GM19455 (cell line): ENCODE data around the gene TMEM201.

ENCODE experiments used
- ATAC-seq: cut with Tn5 transposase; IDR thresholded peaks from one replicate; pipeline ENCODE4 v1.9.1; 2021; ENCODE audit not compliant: unreplicated experiment

TMEM201 gene

GRCh38 chr1:9599741-9600140 lies 11.0 kb downstream of the TMEM201 start:
- ATAC-seq, result no peak

GRCh38 chr1:9600861-9601834 lies 12.4 kb downstream of the TMEM201 start:
- ATAC-seq, result no peak

- ATAC-seq, result no peak
Observed at GRCh38 chr1:9601942-9602793, 13.5 kb downstream of the TMEM201 start.

GRCh38 chr1:9602794-9603167 lies 14.1 kb downstream of the TMEM201 start:
- ATAC-seq, result no peak

- ATAC-seq, result no peak
Observed at GRCh38 chr1:9603307-9603706, 14.6 kb downstream of the TMEM201 start.

GRCh38 chr1:9603766-9604753 lies 15.3 kb downstream of the TMEM201 start:
- ATAC-seq, result no peak

- ATAC-seq, result no peak
Observed at GRCh38 chr1:9604836-9605235, 16.1 kb downstream of the TMEM201 start.

- ATAC-seq, result no peak
Observed at GRCh38 chr1:9605946-9606455, 17.3 kb downstream of the TMEM201 start.

- no peak for ATAC-seq
Observed at GRCh38 chr1:9606458-9606857, 17.7 kb downstream of the TMEM201 start.

GRCh38 chr1:9606948-9607347 lies 18.2 kb downstream of the TMEM201 start:
- ATAC-seq, result no peak

- no peak for ATAC-seq
Observed at GRCh38 chr1:9607352-9607751, 18.6 kb downstream of the TMEM201 start.

- no peak for ATAC-seq
Observed at GRCh38 chr1:9609998-9610397, 21.3 kb downstream of the TMEM201 start.

GRCh38 chr1:9610548-9610947 lies 21.8 kb downstream of the TMEM201 start:
- ATAC-seq, result no peak

- no peak for ATAC-seq
Observed at GRCh38 chr1:9611716-9612115, 23.0 kb downstream of the TMEM201 start.

- no peak for ATAC-seq
Observed at GRCh38 chr1:9612162-9612845, 23.6 kb downstream of the TMEM201 start.

GRCh38 chr1:9612871-9613624 lies 24.3 kb downstream of the TMEM201 start:
- no peak for ATAC-seq

GRCh38 chr1:9613625-9614299 lies 25.1 kb downstream of the TMEM201 start:
- no peak for ATAC-seq

GRCh38 chr1:9615316-9616063 lies 26.8 kb downstream of the TMEM201 start:
- ATAC-seq, result no peak
